Chondrocyte (in vitro differentiated cells): Measurements from ENCODE around the gene GAS2L1. TPM values are rescaled to one million over a fixed set of nuclear protein-coding genes. Genes with fewer than 3 reads are reported as not detected.
A peak's percentile ranks its signal among the peaks of the same experiment; 100 is the strongest.

Experiments
- microRNA-seq: library from miRNA; unstranded; fragments of <30 nt; microRNA quantifications from one replicate; pipeline ENCODE4 v1.2.0, GENCODE V29; 2020; ENCODE audit warnings: borderline number of aligned reads
- total RNA-seq: library from RNA; stranded (reverse); gene quantifications from 3 replicates; pipeline ENCODE4 v1.2.1, GENCODE V29; 2021

The GAS2L1 gene
- total RNA-seq, 1 donor from 2014 or later = 34.5 TPM

Small RNA genes within 50 kb of the gene (microRNA-seq; reads per million reads assigned to microRNA genes)
- gene MIR3653 = 11.1 reads per million, percentile 24 among the genes with 10 or more reads in this experiment

Other genes with a start within 250 kb of the GAS2L1 start
- gene C22orf31, start 244.8 kb upstream of the GAS2L1 start, total RNA-seq = not detected in 3 replicates
- gene KREMEN1, start 233.6 kb upstream of the GAS2L1 start, total RNA-seq = 5.0 to 7.3 TPM (median 7.3 TPM) in 3 replicates
- gene EMID1, start 100.8 kb upstream of the GAS2L1 start, total RNA-seq = 0.33 to 0.41 TPM in 2 of 3 replicates, not detected in the other
- 29.5 to 37.6 TPM (median 30.9 TPM) in 3 replicates for gene RHBDD3, start 38.7 kb upstream of the GAS2L1 start, total RNA-seq
- gene EWSR1, start 38.4 kb upstream of the GAS2L1 start, total RNA-seq = 139 to 205 TPM (median 144 TPM) in 3 replicates
- 0.27 to 1.2 TPM (median 0.31 TPM) in 3 replicates for gene RASL10A, start 9.0 kb downstream of the GAS2L1 start, total RNA-seq
- 42.0 to 55.6 TPM (median 45.7 TPM) in 3 replicates for gene AP1B1, start 81.9 kb downstream of the GAS2L1 start, total RNA-seq
- not detected in 3 replicates for gene RFPL1, start 131.9 kb downstream of the GAS2L1 start, total RNA-seq
- 2.8 to 3.5 TPM (median 2.9 TPM) in 3 replicates for gene NEFH, start 173.6 kb downstream of the GAS2L1 start, total RNA-seq
- gene THOC5, start 247.1 kb downstream of the GAS2L1 start, total RNA-seq = 40.0 to 45.1 TPM (median 42.9 TPM) in 3 replicates